K562 (cell line): ENCODE measurements around the gene PIGK. TPM values are rescaled to one million over a fixed set of nuclear protein-coding genes. Genes with fewer than 3 reads are reported as not detected.

Experiments used
- ATAC-seq: fragments of 200-7000 bp; cut with Tn5 transposase; 3 replicates; pipeline ENCODE4 v1.9.1; 2020; ENCODE audit warnings: moderate library complexity
- BruUV-seq: library from RNA; stranded (reverse); fragments of 400-500 nt; replicated peaks from 2 replicates; lab custom pipeline; 2021; lab: Mats Ljungman, UMichigan
- CTCF ChIA-PET: fragments of 300-600 bp; formaldehyde crosslinking; extraction: SDS; loops from one replicate; lab custom pipeline; 2021; ENCODE audit warnings: low intra/inter-chr PET ratio; lab: Yijun Ruan, JAX
- POLR2A ChIA-PET: fragments of 300-600, 350-650 bp; sonication (Branson Sonifier 250); formaldehyde crosslinking; extraction: SDS; loops from one replicate; lab custom pipeline; 2021; ENCODE audit warnings: antibody characterized with exemption, inconsistent platforms; lab: Yijun Ruan, JAX
- DNase-seq, 4 experiments: peaks; one replicate each; pipeline versions ENCODE4 v3.0.0 to v3.0.0-alpha.2; 2011 to 2018; ENCODE audit warnings: low spot score in 3 of 4, mixed read lengths in 3 of 4; ENCODE audit errors: extremely low read depth in 1 of 4
- FAIRE-seq: peaks from 2 replicates; lab custom pipeline; 2011; peaks lifted over from hg19 to GRCh38; lab: Jason Lieb, UNC
- H2AFZ ChIP-seq: 2 replicates; pipeline ENCODE4 v1.6.0; 2011; ENCODE audit warnings: low read depth, low read length, control low read depth, inconsistent platforms
- H3K27ac ChIP-seq: fragments of 200-600 bp; 3 replicates; pipeline ENCODE4 v1.8.0; 2011; ENCODE audit warnings: low read depth, mild to moderate bottlenecking, control low read depth, inconsistent platforms, low read length, moderate library complexity, mixed read lengths; ENCODE audit errors: extremely low read depth
- H3K27me3 ChIP-seq, 2 experiments: fragments of 300-600 bp in 1 of 2; 2 replicates in 1 of 2; 3 replicates in 1 of 2; pipeline versions ENCODE4 v1.6.0 to v1.8.0; 2011; ENCODE audit warnings: inconsistent platforms in 2 of 2, low read length in 2 of 2, mild to moderate bottlenecking in 1 of 2, mixed read lengths in 1 of 2, moderate library complexity in 1 of 2; ENCODE audit not compliant: control insufficient read depth in 2 of 2, insufficient read depth in 2 of 2
- H3K36me3 ChIP-seq: fragments of 300-600 bp; 3 replicates; pipeline ENCODE4 v1.8.0; 2011; ENCODE audit warnings: mild to moderate bottlenecking, low read length, inconsistent platforms; ENCODE audit not compliant: control insufficient read depth, insufficient read depth
- H3K4me1 ChIP-seq, 2 experiments: fragments of 200-600 bp in 1 of 2; replicated peaks in 1 of 2; 2 replicates in 1 of 2; 3 replicates in 1 of 2; pipeline versions ENCODE4 v1.5.1 to v1.8.0; 2011; ENCODE audit warnings: inconsistent platforms in 2 of 2, low read length in 2 of 2, mild to moderate bottlenecking in 1 of 2, mixed read lengths in 1 of 2, moderate library complexity in 1 of 2; ENCODE audit not compliant: control insufficient read depth in 2 of 2, insufficient read depth in 2 of 2
- H3K4me2 ChIP-seq: 2 replicates; pipeline ENCODE4 v1.6.1; 2011; ENCODE audit warnings: low read length, control low read depth, inconsistent platforms, mixed read lengths; ENCODE audit not compliant: insufficient read depth
- H3K4me3 ChIP-seq: fragments of 200-600 bp; sonication (generic), shearing (Covaris generic); 2 replicates; pipeline ENCODE4 v1.5.1; 2016; ENCODE audit warnings: control low read depth, inconsistent platforms
- H3K79me2 ChIP-seq: fragments of 200-600 bp; 3 replicates; pipeline ENCODE4 v1.8.0; 2011; ENCODE audit warnings: low read length, inconsistent platforms; ENCODE audit not compliant: control insufficient read depth, insufficient read depth
- H3K9ac ChIP-seq, 2 experiments: 2 replicates each; pipeline versions ENCODE4 v1.6.0 to v1.6.1; 2011; ENCODE audit warnings: low read depth in 2 of 2, low read length in 2 of 2, control low read depth in 1 of 2, inconsistent platforms in 1 of 2, mild to moderate bottlenecking in 1 of 2, mixed read lengths in 1 of 2; ENCODE audit not compliant: insufficient read depth in 1 of 2
- H3K9me1 ChIP-seq: one replicate; pipeline ENCODE4 v1.6.0; 2011; ENCODE audit warnings: inconsistent platforms, mild to moderate bottlenecking, low read length, moderate library complexity; ENCODE audit not compliant: control insufficient read depth, insufficient read depth
- H3K9me3 ChIP-seq: replicated peaks from 2 replicates; pipeline ENCODE4 v1.5.1; 2011; ENCODE audit warnings: low read depth, low read length, inconsistent platforms; ENCODE audit not compliant: control insufficient read depth, insufficient read depth
- H4K20me1 ChIP-seq: replicated peaks from 2 replicates; pipeline ENCODE4 v1.6.1; 2011; ENCODE audit warnings: low read length, inconsistent platforms, mixed read lengths; ENCODE audit not compliant: control insufficient read depth, insufficient read depth
- ARID3B ChIP-seq: fragments of 250-450 bp; sonication (Bioruptor Pico); IDR thresholded peaks from 2 replicates; pipeline ENCODE4 v1.4.0; 2020; ENCODE audit warnings: borderline replicate concordance
- CBFA2T3 ChIP-seq: fragments of 450-650 bp; IDR thresholded peaks from 2 replicates; pipeline ENCODE4 v1.6.1; 2017
- E2F6 ChIP-seq, 2 experiments: IDR thresholded peaks; 2 replicates each; pipeline ENCODE4 v1.6.1; 2011; ENCODE audit warnings: borderline replicate concordance in 1 of 2, control low read depth in 1 of 2, low read depth in 1 of 2, low read length in 1 of 2, mild to moderate bottlenecking in 1 of 2, mixed read lengths in 1 of 2, moderate library complexity in 1 of 2; ENCODE audit not compliant: insufficient read depth in 1 of 2, insufficient read length in 1 of 2, poor library complexity in 1 of 2, severe bottlenecking in 1 of 2; ENCODE audit errors: extremely low read depth in 1 of 2
- ELF2 ChIP-seq: fragments of 250-450 bp; sonication (Bioruptor Pico); IDR thresholded peaks from 2 replicates; pipeline ENCODE4 v1.5.0; 2021; ENCODE audit warnings: mild to moderate bottlenecking
- KLF1 ChIP-seq: fragments of 450-650 bp; IDR thresholded peaks from 2 replicates; pipeline ENCODE4 v1.6.1; 2016; ENCODE audit warnings: missing genetic modification characterization, missing compliant biosample characterization
- LCOR ChIP-seq: sonication (generic); formaldehyde crosslinking; IDR thresholded peaks from 2 replicates; pipeline ENCODE4 v1.8.0; 2022; ENCODE audit warnings: mild to moderate bottlenecking, missing genetic modification reagents
- RBM14 ChIP-seq: fragments of 200-400 bp; formaldehyde crosslinking; IDR thresholded peaks from 2 replicates; pipeline ENCODE4 v1.6.1; 2018; ENCODE audit warnings: low read depth, mild to moderate bottlenecking, low read length, moderate library complexity, borderline replicate concordance; ENCODE audit not compliant: insufficient read depth
- RHOXF2B ChIP-seq: fragments of 250-450 bp; sonication (Bioruptor Pico); conservative IDR thresholded peaks from 2 replicates; pipeline ENCODE4 v1.5.1; 2021
- SAFB2 ChIP-seq: fragments of 200-400 bp; formaldehyde crosslinking; IDR thresholded peaks from 2 replicates; pipeline ENCODE4 v1.6.1; 2018; ENCODE audit warnings: borderline replicate concordance, low read length, low read depth, moderate library complexity; ENCODE audit not compliant: severe bottlenecking
- SP2 ChIP-seq: IDR thresholded peaks from 2 replicates; pipeline ENCODE4 v1.6.1; 2011; ENCODE audit warnings: mild to moderate bottlenecking, low read depth, low read length, moderate library complexity; ENCODE audit not compliant: poor library complexity, severe bottlenecking; ENCODE audit errors: extremely low read depth
- ZNF398 ChIP-seq: fragments of 250-450 bp; sonication (Bioruptor Pico); IDR thresholded peaks from 2 replicates; pipeline ENCODE4 v1.8.0; 2021; ENCODE audit warnings: moderate library complexity, mild to moderate bottlenecking, inconsistent platforms
- ZNF79 ChIP-seq: fragments of 250-450 bp; sonication (Bioruptor Pico); IDR thresholded peaks from 2 replicates; pipeline ENCODE4 v1.4.0; 2020; ENCODE audit warnings: low read depth, mild to moderate bottlenecking, moderate library complexity
- ZSCAN29 ChIP-seq: fragments of 450-650 bp; IDR thresholded peaks from 2 replicates; pipeline ENCODE4 v1.6.1; 2017
- WGBS: fragments of 100-300 bp; shearing (Covaris generic); methylation state at CpG from one replicate; pipeline ENCODE4 v1.1.6; 2016; ENCODE audit warnings: low coverage, mixed read lengths; ENCODE audit not compliant: insufficient coverage; ENCODE audit errors: missing lambda C conversion rate; 5-methylcytosine and 5-hydroxymethylcytosine counted together
- in situ Hi-C: fragments of 300-500 bp; cut with MboI; formaldehyde crosslinking; loops from 4 replicates; pipeline ENCODE4 v1.15.0; 2018; ENCODE audit warnings: inconsistent platforms, mixed read lengths
- intact Hi-C: fragments of 100-400 bp; cut with micrococcal nuclease; formaldehyde crosslinking; loops from 2 replicates; pipeline ENCODE4 v1.14.2; 2022
- polyA plus RNA-seq, 8 experiments: library from polyadenylated mRNA; depleted of rRNA in 4 of 8; stranded (reverse) in 5 of 8; unstranded in 3 of 8; fragments of >200 nt; fragmentation: Nextera tagmentation in 2 of 8; fragmentation: Illumina TruSeq in 1 of 8; extraction: Ambion mirVana in 2 of 8; extraction: Trizol in 1 of 8; gene quantifications; 2 replicates each; pipeline versions ENCODE4 v1.2.1 to v1.2.3, GENCODE V29; 2011 to 2014; ENCODE audit warnings: inconsistent platforms in 1 of 8, missing spikeins in 1 of 8
- total RNA-seq, 7 experiments: library from RNA; depleted of rRNA in 6 of 7; stranded (reverse); fragments of >200 nt in 6 of 7; fragmentation: Illumina TruSeq in 2 of 7; extraction: Trizol in 2 of 7; gene quantifications; 2 replicates each; pipeline versions ENCODE4 v1.2.1 to v1.2.3, GENCODE V29; 2011 to 2021; ENCODE audit warnings: low replicate concordance in 1 of 7
- TF ChIP-seq, protein P1 (sequence below): IDR thresholded peaks from 2 replicates; pipeline ENCODE4 v1.6.1; 2011; ENCODE audit not compliant: insufficient read length; ENCODE audit errors: extremely low read depth
- TF ChIP-seq, protein P2 (sequence below): IDR thresholded peaks from 2 replicates; pipeline ENCODE4 v1.6.1; 2014; ENCODE audit warnings: antibody characterized with exemption

PIGK gene
- total and polyA plus RNA-seq, 9 of the 15 experiments (the other 6 are each of a cell fraction or from before 2014, with no cell fraction given), result 15.7 to 59.5 (median 29.9) TPM

DNA sequence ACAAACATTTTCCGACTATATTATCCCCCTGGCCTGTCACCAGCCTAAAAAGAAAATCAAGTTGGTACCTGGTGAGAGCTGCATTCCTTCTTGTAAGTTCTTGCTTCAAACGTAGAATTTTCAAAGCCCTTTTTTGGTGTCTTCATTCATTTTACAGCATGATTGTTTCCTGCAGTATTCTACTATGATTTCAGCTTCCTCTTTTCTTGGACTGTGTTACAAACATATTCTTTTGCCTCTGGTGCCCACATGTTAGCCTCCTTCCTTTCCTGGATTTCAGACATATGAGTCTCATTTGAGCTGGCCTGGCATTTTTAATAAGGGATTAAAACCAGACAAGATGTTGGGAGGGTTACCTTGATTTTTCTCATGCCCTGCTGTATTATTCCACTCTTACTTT, 142.5 kb downstream of the PIGK start (continued):
- TF ChIP-seq ARID3B (CRISPR knock-in tag), result no peak
- TF ChIP-seq SAFB2, result no peak

DNA sequence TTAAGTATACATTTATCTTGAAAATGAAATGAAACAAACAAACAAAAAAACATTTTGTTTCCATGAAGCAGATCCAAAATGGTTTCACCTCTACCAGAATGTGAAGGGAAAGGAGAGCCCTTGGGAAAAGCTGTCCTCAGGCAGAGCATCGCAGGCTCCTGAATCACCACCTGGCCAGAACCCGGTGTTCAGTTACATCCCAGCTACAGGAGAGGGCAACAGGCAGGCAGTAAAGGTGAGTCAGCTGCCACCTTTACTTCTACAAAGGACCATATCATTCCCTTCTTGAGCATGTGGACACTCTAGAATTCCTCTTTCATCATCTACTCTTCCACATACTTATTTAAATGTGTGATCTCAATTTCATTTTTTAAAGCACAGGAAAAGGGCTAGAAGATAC, 151.2 kb downstream of the PIGK start:
- Histone ChIP-seq H3K4me1 (no peaks in the 10 kb centered on the region), H3K9me3 (no peaks in the 10 kb centered on the region), H3K27me3 (no peaks in the 10 kb centered on the region), H3K9ac (no peak overlapping the region), H3K4me3 (no peak overlapping the region), H4K20me1 (no peaks in the 10 kb centered on the region), H3K79me2 (no peaks in the 10 kb centered on the region), H3K4me2 (no peak overlapping the region), H3K36me3 (no peaks in the 10 kb centered on the region), H2AFZ (no peak overlapping the region), H3K9me1 (no peaks in the 10 kb centered on the region), H3K27ac (no peak overlapping the region)
- 0% methylated on average over 2 of the region's 2 CpGs for WGBS
- DNase-seq (no peak), FAIRE-seq (no peak), ATAC-seq (no peak)
- intact Hi-C loops, result no loop called here
- ChIA-PET POLR2A (no interaction called here), CTCF (no interaction called here)
- in situ Hi-C loops, result no loop called here
- no TSS peak for BruUV-seq
- TF ChIP-seq RHOXF2B (CRISPR knock-in tag), result no peak
- TF ChIP-seq, protein P1, sequence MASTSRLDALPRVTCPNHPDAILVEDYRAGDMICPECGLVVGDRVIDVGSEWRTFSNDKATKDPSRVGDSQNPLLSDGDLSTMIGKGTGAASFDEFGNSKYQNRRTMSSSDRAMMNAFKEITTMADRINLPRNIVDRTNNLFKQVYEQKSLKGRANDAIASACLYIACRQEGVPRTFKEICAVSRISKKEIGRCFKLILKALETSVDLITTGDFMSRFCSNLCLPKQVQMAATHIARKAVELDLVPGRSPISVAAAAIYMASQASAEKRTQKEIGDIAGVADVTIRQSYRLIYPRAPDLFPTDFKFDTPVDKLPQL, result no peak
- TF ChIP-seq ZSCAN29, result no peak
- TF ChIP-seq, protein P2, sequence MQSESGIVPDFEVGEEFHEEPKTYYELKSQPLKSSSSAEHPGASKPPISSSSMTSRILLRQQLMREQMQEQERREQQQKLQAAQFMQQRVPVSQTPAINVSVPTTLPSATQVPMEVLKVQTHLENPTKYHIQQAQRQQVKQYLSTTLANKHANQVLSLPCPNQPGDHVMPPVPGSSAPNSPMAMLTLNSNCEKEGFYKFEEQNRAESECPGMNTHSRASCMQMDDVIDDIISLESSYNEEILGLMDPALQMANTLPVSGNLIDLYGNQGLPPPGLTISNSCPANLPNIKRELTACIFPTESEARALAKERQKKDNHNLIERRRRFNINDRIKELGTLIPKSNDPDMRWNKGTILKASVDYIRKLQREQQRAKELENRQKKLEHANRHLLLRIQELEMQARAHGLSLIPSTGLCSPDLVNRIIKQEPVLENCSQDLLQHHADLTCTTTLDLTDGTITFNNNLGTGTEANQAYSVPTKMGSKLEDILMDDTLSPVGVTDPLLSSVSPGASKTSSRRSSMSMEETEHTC, result no peak
- TF ChIP-seq KLF1 (tag), result no peak
- no peak for TF ChIP-seq CBFA2T3
- no peak for TF ChIP-seq LCOR (CRISPR knock-in tag)
- no peak for TF ChIP-seq E2F6 (IDR thresholded peaks at IDR 0.05; ENCODE audit: borderline replicate concordance in 1 of 2, extremely low read depth in 1 of 2, insufficient read depth in 1 of 2, insufficient read length in 1 of 2, low read depth in 1 of 2, low read length in 1 of 2, poor library complexity in 1 of 2, severe bottlenecking in 1 of 2)
- no peak for TF ChIP-seq ZNF79 (CRISPR knock-in tag)
- TF ChIP-seq SP2, result no peak
- no peak for TF ChIP-seq RBM14
- TF ChIP-seq ZNF398, result no peak
- TF ChIP-seq ELF2 (CRISPR knock-in tag), result no peak
